K562 (cell line): ENCODE data around the gene IP6K2. TPM values are rescaled to one million over a fixed set of nuclear protein-coding genes. Genes with fewer than 3 reads are reported as not detected.

ENCODE experiments used
- ATAC-seq: fragments of 200-7000 bp; cut with Tn5 transposase; 3 replicates; pipeline ENCODE4 v1.9.1; 2020; ENCODE audit warnings: moderate library complexity
- BruUV-seq: library from RNA; stranded (reverse); fragments of 400-500 nt; replicated peaks from 2 replicates; lab custom pipeline; 2021; lab: Mats Ljungman, UMichigan
- CTCF ChIA-PET: fragments of 300-600 bp; formaldehyde crosslinking; extraction: SDS; loops from one replicate; lab custom pipeline; 2021; ENCODE audit warnings: low intra/inter-chr PET ratio; lab: Yijun Ruan, JAX
- POLR2A ChIA-PET: fragments of 300-600, 350-650 bp; sonication (Branson Sonifier 250); formaldehyde crosslinking; extraction: SDS; loops from one replicate; lab custom pipeline; 2021; ENCODE audit warnings: antibody characterized with exemption, inconsistent platforms; lab: Yijun Ruan, JAX
- DNase-seq, 4 experiments: peaks; one replicate each; pipeline versions ENCODE4 v3.0.0 to v3.0.0-alpha.2; 2011 to 2018; ENCODE audit warnings: low spot score in 3 of 4, mixed read lengths in 3 of 4; ENCODE audit errors: extremely low read depth in 1 of 4
- FAIRE-seq: peaks from 2 replicates; lab custom pipeline; 2011; peaks lifted over from hg19 to GRCh38; lab: Jason Lieb, UNC
- H2AFZ ChIP-seq: 2 replicates; pipeline ENCODE4 v1.6.0; 2011; ENCODE audit warnings: low read depth, low read length, control low read depth, inconsistent platforms
- H3K27ac ChIP-seq: fragments of 200-600 bp; 3 replicates; pipeline ENCODE4 v1.8.0; 2011; ENCODE audit warnings: low read depth, mild to moderate bottlenecking, control low read depth, inconsistent platforms, low read length, moderate library complexity, mixed read lengths; ENCODE audit errors: extremely low read depth
- H3K27me3 ChIP-seq, 2 experiments: fragments of 300-600 bp in 1 of 2; 2 replicates in 1 of 2; 3 replicates in 1 of 2; pipeline versions ENCODE4 v1.6.0 to v1.8.0; 2011; ENCODE audit warnings: inconsistent platforms in 2 of 2, low read length in 2 of 2, mild to moderate bottlenecking in 1 of 2, mixed read lengths in 1 of 2, moderate library complexity in 1 of 2; ENCODE audit not compliant: control insufficient read depth in 2 of 2, insufficient read depth in 2 of 2
- H3K36me3 ChIP-seq: fragments of 300-600 bp; 3 replicates; pipeline ENCODE4 v1.8.0; 2011; ENCODE audit warnings: mild to moderate bottlenecking, low read length, inconsistent platforms; ENCODE audit not compliant: control insufficient read depth, insufficient read depth
- H3K4me1 ChIP-seq, 2 experiments: fragments of 200-600 bp in 1 of 2; replicated peaks in 1 of 2; 2 replicates in 1 of 2; 3 replicates in 1 of 2; pipeline versions ENCODE4 v1.5.1 to v1.8.0; 2011; ENCODE audit warnings: inconsistent platforms in 2 of 2, low read length in 2 of 2, mild to moderate bottlenecking in 1 of 2, mixed read lengths in 1 of 2, moderate library complexity in 1 of 2; ENCODE audit not compliant: control insufficient read depth in 2 of 2, insufficient read depth in 2 of 2
- H3K4me2 ChIP-seq: 2 replicates; pipeline ENCODE4 v1.6.1; 2011; ENCODE audit warnings: low read length, control low read depth, inconsistent platforms, mixed read lengths; ENCODE audit not compliant: insufficient read depth
- H3K4me3 ChIP-seq: fragments of 200-600 bp; sonication (generic), shearing (Covaris generic); 2 replicates; pipeline ENCODE4 v1.5.1; 2016; ENCODE audit warnings: control low read depth, inconsistent platforms
- H3K79me2 ChIP-seq: fragments of 200-600 bp; 3 replicates; pipeline ENCODE4 v1.8.0; 2011; ENCODE audit warnings: low read length, inconsistent platforms; ENCODE audit not compliant: control insufficient read depth, insufficient read depth
- H3K9ac ChIP-seq, 2 experiments: 2 replicates each; pipeline versions ENCODE4 v1.6.0 to v1.6.1; 2011; ENCODE audit warnings: low read depth in 2 of 2, low read length in 2 of 2, control low read depth in 1 of 2, inconsistent platforms in 1 of 2, mild to moderate bottlenecking in 1 of 2, mixed read lengths in 1 of 2; ENCODE audit not compliant: insufficient read depth in 1 of 2
- H3K9me1 ChIP-seq: one replicate; pipeline ENCODE4 v1.6.0; 2011; ENCODE audit warnings: inconsistent platforms, mild to moderate bottlenecking, low read length, moderate library complexity; ENCODE audit not compliant: control insufficient read depth, insufficient read depth
- H3K9me3 ChIP-seq: replicated peaks from 2 replicates; pipeline ENCODE4 v1.5.1; 2011; ENCODE audit warnings: low read depth, low read length, inconsistent platforms; ENCODE audit not compliant: control insufficient read depth, insufficient read depth
- H4K20me1 ChIP-seq: replicated peaks from 2 replicates; pipeline ENCODE4 v1.6.1; 2011; ENCODE audit warnings: low read length, inconsistent platforms, mixed read lengths; ENCODE audit not compliant: control insufficient read depth, insufficient read depth
- CHD4 ChIP-seq: fragments of 200-600 bp; sonication (generic); IDR thresholded peaks from 3 replicates; pipeline ENCODE4 v1.6.1; 2012; ENCODE audit warnings: low read depth, mild to moderate bottlenecking, mixed read lengths, low read length, inconsistent platforms; ENCODE audit not compliant: insufficient read depth, insufficient replicate concordance, poor library complexity, severe bottlenecking
- DIDO1 ChIP-seq: fragments of 450-650 bp; IDR thresholded peaks from 2 replicates; pipeline ENCODE4 v1.6.1; 2016; ENCODE audit warnings: low read depth, missing biosample characterization, missing genetic modification characterization
- EP400 ChIP-seq: fragments of 450-650 bp; IDR thresholded peaks from 2 replicates; pipeline ENCODE4 v1.6.1; 2017; ENCODE audit warnings: antibody characterized with exemption, mild to moderate bottlenecking, moderate library complexity
- GTF2F1 ChIP-seq: IDR thresholded peaks from 2 replicates; pipeline ENCODE4 v1.6.1; 2011; ENCODE audit warnings: low read depth, low read length, improper control_type of control experiment
- NR3C1 ChIP-seq: sonication (generic); formaldehyde crosslinking; IDR thresholded peaks from 2 replicates; pipeline ENCODE4 v1.8.1; 2022; ENCODE audit warnings: missing genetic modification reagents
- PHF21A ChIP-seq: fragments of 450-650 bp; IDR thresholded peaks from 2 replicates; pipeline ENCODE4 v1.6.1; 2017; ENCODE audit warnings: low read depth, borderline replicate concordance
- SETDB1 ChIP-seq: IDR thresholded peaks from one replicate; pipeline ENCODE4 v1.6.1; 2012; ENCODE audit warnings: low read length, control low read depth, inconsistent platforms
- SMARCE1 ChIP-seq: fragments of 450-650 bp; IDR thresholded peaks from 2 replicates; pipeline ENCODE4 v1.7.1; 2016; ENCODE audit warnings: mild to moderate bottlenecking
- SREBF1 ChIP-seq: fragments of 150-350 bp; IDR thresholded peaks from 2 replicates; pipeline ENCODE4 v1.6.1; 2014; ENCODE audit warnings: antibody characterized with exemption, low read depth, low read length, borderline replicate concordance
- WHSC1 ChIP-seq: IDR thresholded peaks from one replicate; pipeline ENCODE4 v1.6.1; 2012; ENCODE audit warnings: low read length, control low read depth, inconsistent platforms
- XRCC3 ChIP-seq: fragments of 450-650 bp; IDR thresholded peaks from 2 replicates; pipeline ENCODE4 v1.6.1; 2017; ENCODE audit warnings: mild to moderate bottlenecking, moderate library complexity
- ZNF274 ChIP-seq: IDR thresholded peaks from 2 replicates; pipeline ENCODE4 v1.6.1; 2011; ENCODE audit warnings: low read depth, mild to moderate bottlenecking, low read length, moderate library complexity, borderline replicate concordance
- ZNF589 ChIP-seq: fragments of 200-800 bp; sonication (Bioruptor generic); IDR thresholded peaks from 2 replicates; pipeline ENCODE4 v1.6.1; 2016; ENCODE audit warnings: low read depth, missing genetic modification characterization, missing compliant biosample characterization
- WGBS: fragments of 100-300 bp; shearing (Covaris generic); methylation state at CpG from one replicate; pipeline ENCODE4 v1.1.6; 2016; ENCODE audit warnings: low coverage, mixed read lengths; ENCODE audit not compliant: insufficient coverage; ENCODE audit errors: missing lambda C conversion rate; 5-methylcytosine and 5-hydroxymethylcytosine counted together
- in situ Hi-C: fragments of 300-500 bp; cut with MboI; formaldehyde crosslinking; loops from 4 replicates; pipeline ENCODE4 v1.15.0; 2018; ENCODE audit warnings: inconsistent platforms, mixed read lengths
- intact Hi-C: fragments of 100-400 bp; cut with micrococcal nuclease; formaldehyde crosslinking; loops from 2 replicates; pipeline ENCODE4 v1.14.2; 2022
- polyA plus RNA-seq, 8 experiments: library from polyadenylated mRNA; depleted of rRNA in 4 of 8; stranded (reverse) in 5 of 8; unstranded in 3 of 8; fragments of >200 nt; fragmentation: Nextera tagmentation in 2 of 8; fragmentation: Illumina TruSeq in 1 of 8; extraction: Ambion mirVana in 2 of 8; extraction: Trizol in 1 of 8; gene quantifications; 2 replicates each; pipeline versions ENCODE4 v1.2.1 to v1.2.3, GENCODE V29; 2011 to 2014; ENCODE audit warnings: inconsistent platforms in 1 of 8, missing spikeins in 1 of 8
- total RNA-seq, 7 experiments: library from RNA; depleted of rRNA in 6 of 7; stranded (reverse); fragments of >200 nt in 6 of 7; fragmentation: Illumina TruSeq in 2 of 7; extraction: Trizol in 2 of 7; gene quantifications; 2 replicates each; pipeline versions ENCODE4 v1.2.1 to v1.2.3, GENCODE V29; 2011 to 2021; ENCODE audit warnings: low replicate concordance in 1 of 7
- TF ChIP-seq, protein P1 (sequence below): fragments of 200-800 bp; sonication (Bioruptor generic); IDR thresholded peaks from 2 replicates; pipeline ENCODE4 v1.6.1; 2016; ENCODE audit warnings: missing genetic modification characterization, missing compliant biosample characterization
- TF ChIP-seq, protein P2 (sequence below): fragments of 250-450 bp; sonication (Bioruptor Pico); IDR thresholded peaks from 2 replicates; pipeline ENCODE4 v1.4.0; 2020; ENCODE audit warnings: mild to moderate bottlenecking
- TF ChIP-seq, protein P3 (sequence below): conservative IDR thresholded peaks from 2 replicates; pipeline ENCODE4 v1.6.1; 2011; ENCODE audit warnings: low read depth, mild to moderate bottlenecking, low read length; ENCODE audit not compliant: control insufficient read depth

Gene IP6K2
- total and polyA plus RNA-seq, 9 of the 15 experiments (the other 6 are each of a cell fraction or from before 2014, with no cell fraction given) = 19.6 to 78.1 (median 48.0) TPM

DNA sequence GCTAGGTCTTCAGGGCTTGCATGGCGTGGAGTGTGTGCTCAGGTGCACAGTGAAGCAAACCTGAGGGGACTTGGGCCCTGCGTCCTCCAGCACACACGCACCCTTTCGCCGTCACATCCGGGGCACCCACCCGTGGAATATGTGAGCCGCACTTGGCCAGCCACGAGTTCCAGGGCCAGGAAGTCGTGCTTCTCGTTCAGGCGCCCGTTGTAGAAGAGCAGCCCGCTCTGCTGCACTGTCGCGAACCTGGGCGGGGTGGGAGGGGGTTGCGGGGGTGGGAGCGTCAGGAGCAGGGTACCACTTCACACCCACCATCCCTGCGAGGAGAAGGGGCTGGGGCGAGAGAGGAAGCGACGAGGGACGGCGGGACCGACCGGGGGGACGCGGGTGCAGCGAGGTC lies 61.4 kb downstream of the IP6K2 start:
- no peak overlapping the region for H2AFZ ChIP-seq
- ChIA-PET POLR2A (no interaction called here), CTCF (no interaction called here)
- no peaks in the 10 kb centered on the region for H4K20me1 ChIP-seq
- H3K9me1 ChIP-seq = no peaks in the 10 kb centered on the region
- FAIRE-seq (no peak), ATAC-seq (no peak), DNase-seq (no peak)
- H3K79me2 ChIP-seq = no peaks in the 10 kb centered on the region
- H3K9me3 ChIP-seq = no peaks in the 10 kb centered on the region
- no peaks in the 10 kb centered on the region; a peak in 1 of 5 replicates for H3K27me3 ChIP-seq
- no peak overlapping the region for H3K4me3 ChIP-seq
- intact Hi-C loops (no loop called here), in situ Hi-C loops (no loop called here)
- BruUV-seq = no TSS peak
- no peak overlapping the region for H3K27ac ChIP-seq
- H3K36me3 ChIP-seq = no peaks in the 10 kb centered on the region
- H3K4me2 ChIP-seq = no peak overlapping the region
- peaks cover 0 to 11% of the 10 kb centered on the region in 2 experiments; a peak in 2 of 5 replicates for H3K4me1 ChIP-seq
- 91% methylated on average over 6 of the region's 30 CpGs for WGBS
- H3K9ac ChIP-seq = no peak overlapping the region
- TF ChIP-seq, protein P1, sequence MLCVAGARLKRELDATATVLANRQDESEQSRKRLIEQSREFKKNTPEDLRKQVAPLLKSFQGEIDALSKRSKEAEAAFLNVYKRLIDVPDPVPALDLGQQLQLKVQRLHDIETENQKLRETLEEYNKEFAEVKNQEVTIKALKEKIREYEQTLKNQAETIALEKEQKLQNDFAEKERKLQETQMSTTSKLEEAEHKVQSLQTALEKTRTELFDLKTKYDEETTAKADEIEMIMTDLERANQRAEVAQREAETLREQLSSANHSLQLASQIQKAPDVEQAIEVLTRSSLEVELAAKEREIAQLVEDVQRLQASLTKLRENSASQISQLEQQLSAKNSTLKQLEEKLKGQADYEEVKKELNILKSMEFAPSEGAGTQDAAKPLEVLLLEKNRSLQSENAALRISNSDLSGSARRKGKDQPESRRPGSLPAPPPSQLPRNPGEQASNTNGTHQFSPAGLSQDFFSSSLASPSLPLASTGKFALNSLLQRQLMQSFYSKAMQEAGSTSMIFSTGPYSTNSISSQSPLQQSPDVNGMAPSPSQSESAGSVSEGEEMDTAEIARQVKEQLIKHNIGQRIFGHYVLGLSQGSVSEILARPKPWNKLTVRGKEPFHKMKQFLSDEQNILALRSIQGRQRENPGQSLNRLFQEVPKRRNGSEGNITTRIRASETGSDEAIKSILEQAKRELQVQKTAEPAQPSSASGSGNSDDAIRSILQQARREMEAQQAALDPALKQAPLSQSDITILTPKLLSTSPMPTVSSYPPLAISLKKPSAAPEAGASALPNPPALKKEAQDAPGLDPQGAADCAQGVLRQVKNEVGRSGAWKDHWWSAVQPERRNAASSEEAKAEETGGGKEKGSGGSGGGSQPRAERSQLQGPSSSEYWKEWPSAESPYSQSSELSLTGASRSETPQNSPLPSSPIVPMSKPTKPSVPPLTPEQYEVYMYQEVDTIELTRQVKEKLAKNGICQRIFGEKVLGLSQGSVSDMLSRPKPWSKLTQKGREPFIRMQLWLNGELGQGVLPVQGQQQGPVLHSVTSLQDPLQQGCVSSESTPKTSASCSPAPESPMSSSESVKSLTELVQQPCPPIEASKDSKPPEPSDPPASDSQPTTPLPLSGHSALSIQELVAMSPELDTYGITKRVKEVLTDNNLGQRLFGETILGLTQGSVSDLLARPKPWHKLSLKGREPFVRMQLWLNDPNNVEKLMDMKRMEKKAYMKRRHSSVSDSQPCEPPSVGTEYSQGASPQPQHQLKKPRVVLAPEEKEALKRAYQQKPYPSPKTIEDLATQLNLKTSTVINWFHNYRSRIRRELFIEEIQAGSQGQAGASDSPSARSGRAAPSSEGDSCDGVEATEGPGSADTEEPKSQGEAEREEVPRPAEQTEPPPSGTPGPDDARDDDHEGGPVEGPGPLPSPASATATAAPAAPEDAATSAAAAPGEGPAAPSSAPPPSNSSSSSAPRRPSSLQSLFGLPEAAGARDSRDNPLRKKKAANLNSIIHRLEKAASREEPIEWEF (CRISPR knock-in tag) = no peak
- TF ChIP-seq PHF21A = no peak
- TF ChIP-seq XRCC3 = no peak
- no peak for TF ChIP-seq CHD4
- no peak for TF ChIP-seq SMARCE1
- TF ChIP-seq ZNF589 (CRISPR knock-in tag) = no peak
- no peak for TF ChIP-seq GTF2F1
- no peak for TF ChIP-seq NR3C1 (CRISPR knock-in tag)
- TF ChIP-seq, protein P2, sequence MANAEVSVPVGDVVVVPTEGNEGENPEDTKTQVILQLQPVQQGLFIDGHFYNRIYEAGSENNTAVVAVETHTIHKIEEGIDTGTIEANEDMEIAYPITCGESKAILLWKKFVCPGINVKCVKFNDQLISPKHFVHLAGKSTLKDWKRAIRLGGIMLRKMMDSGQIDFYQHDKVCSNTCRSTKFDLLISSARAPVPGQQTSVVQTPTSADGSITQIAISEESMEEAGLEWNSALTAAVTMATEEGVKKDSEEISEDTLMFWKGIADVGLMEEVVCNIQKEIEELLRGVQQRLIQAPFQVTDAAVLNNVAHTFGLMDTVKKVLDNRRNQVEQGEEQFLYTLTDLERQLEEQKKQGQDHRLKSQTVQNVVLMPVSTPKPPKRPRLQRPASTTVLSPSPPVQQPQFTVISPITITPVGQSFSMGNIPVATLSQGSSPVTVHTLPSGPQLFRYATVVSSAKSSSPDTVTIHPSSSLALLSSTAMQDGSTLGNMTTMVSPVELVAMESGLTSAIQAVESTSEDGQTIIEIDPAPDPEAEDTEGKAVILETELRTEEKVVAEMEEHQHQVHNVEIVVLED (CRISPR knock-in tag) = no peak
- TF ChIP-seq, protein P3, sequence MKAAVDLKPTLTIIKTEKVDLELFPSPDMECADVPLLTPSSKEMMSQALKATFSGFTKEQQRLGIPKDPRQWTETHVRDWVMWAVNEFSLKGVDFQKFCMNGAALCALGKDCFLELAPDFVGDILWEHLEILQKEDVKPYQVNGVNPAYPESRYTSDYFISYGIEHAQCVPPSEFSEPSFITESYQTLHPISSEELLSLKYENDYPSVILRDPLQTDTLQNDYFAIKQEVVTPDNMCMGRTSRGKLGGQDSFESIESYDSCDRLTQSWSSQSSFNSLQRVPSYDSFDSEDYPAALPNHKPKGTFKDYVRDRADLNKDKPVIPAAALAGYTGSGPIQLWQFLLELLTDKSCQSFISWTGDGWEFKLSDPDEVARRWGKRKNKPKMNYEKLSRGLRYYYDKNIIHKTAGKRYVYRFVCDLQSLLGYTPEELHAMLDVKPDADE = no peak
- TF ChIP-seq SETDB1 = no peak
- no peak for TF ChIP-seq EP400
- TF ChIP-seq ZNF274 = no peak
- TF ChIP-seq DIDO1 (tag) = no peak
- TF ChIP-seq WHSC1 = no peak
- TF ChIP-seq SREBF1 = no peak
